GM19043 (cell line): ENCODE measurements around the gene AK2.
"Not testable (repeated sequence)": the region's sequence is repeated elsewhere in the genome, so short reads cannot be mapped to it uniquely, and the experiment has no call there.

Experiments used
- ATAC-seq: cut with Tn5 transposase; IDR thresholded peaks from one replicate; pipeline ENCODE4 v1.9.1; 2021; ENCODE audit warnings: low read depth; ENCODE audit not compliant: unreplicated experiment

AK2 gene

DNA sequence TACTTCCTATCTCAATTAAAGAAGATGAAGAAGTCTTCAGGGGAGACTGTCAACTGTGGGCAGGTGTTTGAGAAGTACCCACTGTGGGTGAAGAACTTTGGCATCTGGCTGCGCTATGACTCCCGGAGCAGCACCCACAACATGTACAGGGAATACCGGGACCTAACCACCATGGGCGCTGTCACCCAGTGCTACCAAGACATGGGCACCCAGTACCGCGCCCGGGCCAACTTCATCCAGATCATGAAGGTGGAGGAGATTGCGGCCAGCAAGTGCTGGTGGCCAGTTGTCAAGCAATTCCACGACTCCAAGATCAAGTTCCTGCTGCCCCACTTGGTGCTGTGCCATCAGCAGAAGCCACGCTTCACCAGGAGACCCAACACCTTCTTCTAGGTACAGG, 56.6 kb downstream of the AK2 start:
- ATAC-seq, result no peak

DNA sequence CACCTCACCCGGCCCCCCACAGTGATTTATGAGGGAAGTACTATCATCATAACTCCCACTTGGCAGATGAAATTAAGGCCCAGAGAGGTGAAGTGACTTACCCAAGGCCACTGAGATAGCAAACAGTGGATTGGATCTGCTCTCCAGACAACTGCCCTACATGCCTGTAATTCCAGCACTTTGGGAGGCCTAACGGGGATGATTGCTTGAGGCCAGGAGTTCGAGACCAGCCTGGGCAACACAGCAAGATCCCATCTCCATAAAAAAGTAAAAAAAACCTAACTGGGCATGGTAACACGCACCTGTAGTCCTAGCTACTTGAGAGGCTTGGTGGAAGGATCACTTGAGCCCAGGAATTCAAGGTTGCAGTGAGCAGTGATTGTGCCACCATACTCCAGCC, 57.8 kb downstream of the AK2 start:
- ATAC-seq, result no peak

DNA sequence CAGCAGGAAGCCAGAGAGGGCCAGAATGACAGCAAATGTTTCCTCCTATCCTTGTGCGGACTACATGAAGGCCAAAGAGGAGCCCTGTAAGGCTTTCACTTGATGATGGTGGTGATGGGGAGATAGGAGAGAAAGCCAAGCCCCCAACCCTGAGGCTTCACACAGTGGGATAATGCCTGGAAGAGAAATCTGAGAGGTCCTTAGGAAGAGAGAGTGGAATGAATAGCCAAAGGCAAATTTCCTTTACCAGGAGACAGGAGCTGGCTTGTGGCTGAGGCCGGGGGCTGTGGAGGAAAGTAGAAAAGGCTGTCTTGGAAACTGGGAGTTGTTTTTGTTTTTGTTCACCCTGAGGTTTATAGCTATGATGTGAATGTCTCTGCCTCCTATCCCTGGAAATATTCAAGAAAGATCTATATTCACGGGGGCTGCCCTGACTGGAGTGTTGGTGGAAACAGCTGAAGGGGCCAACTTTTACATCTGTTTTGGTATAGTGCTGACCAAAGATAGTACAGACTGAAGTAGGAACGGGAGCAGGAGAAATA, 59.1 kb downstream of the AK2 start:
- no peak for ATAC-seq

DNA sequence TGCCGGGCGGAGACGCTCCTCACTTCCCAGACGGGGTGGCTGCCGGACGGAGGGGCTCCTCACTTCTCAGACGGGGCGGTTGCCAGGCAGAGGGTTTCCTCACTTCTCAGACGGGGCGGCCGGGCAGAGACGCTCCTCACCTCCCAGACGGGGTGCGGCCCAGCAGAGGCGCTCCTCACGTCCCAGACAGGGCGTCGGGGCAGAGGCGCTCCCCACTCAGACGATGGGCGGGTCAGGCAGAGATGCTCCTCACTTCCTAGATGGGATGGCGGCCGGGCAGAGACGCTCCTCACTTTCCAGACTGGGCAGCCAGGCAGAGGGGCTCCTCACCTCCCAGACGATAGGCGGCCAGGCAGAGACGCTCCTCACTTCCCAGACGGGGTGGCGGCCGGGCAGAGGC, 61.6 kb downstream of the AK2 start:
- ATAC-seq, result not testable (repeated sequence)

DNA sequence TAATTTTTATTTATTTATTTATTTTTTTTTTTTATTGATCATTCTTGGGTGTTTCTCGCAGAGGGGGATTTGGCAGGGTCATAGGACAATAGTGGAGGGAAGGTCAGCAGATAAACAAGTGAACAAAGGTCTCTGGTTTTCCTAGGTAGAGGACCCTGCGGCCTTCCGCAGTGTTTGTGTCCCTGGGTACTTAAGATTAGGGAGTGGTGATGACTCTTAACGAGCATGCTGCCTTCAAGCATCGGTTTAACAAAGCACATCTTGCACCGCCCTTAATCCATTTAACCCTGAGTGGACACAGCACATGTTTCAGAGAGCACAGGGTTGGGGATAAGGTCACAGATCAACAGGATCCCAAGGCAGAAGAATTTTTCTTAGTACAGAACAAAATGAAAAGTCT, 63.2 kb downstream of the AK2 start:
- ATAC-seq, result not testable (repeated sequence)

DNA sequence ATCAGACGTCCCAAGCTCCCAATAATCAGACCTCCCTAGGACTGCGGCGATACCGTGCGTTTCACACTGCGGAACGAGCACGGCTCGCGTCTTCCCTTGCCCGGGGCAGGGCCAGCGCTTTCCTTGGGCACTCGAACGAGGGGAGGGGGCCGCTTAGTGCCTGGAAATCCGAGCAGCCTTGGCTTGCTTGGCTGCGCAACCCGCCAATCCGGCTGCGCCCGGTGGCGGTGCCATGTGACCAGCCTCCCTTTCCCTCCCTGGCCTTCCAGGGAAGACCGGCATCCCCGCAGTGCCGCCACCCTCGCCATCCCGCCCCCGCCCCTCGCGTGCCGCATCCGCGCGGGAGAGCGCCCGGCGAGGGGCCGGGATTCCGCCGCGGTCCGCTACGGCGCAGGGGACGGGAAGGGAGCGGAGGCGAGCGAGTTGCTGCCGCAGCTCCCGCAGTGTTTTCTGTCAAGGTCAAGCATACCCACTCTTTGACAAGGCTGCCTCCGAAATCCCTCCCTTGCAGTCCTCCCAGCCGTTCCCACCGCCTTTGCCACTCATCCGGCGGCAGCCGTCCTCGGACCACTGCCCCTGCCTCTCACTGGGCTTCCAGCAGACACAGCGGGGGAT, 63.8 kb downstream of the AK2 start:
- no peak for ATAC-seq

- ATAC-seq, result no peak
Measured at GRCh38 chr1:32971576-32971975, 65.1 kb downstream of the AK2 start.

GRCh38 chr1:32971156-32971555, 65.5 kb downstream of the AK2 start:
- no peak for ATAC-seq

GRCh38 chr1:32969566-32969965, 67.1 kb downstream of the AK2 start:
- ATAC-seq, result no peak

- ATAC-seq, result no peak
Measured at GRCh38 chr1:32967888-32968568, 68.7 kb downstream of the AK2 start.

GRCh38 chr1:32966900-32967299, 69.8 kb downstream of the AK2 start:
- no peak for ATAC-seq

DNA sequence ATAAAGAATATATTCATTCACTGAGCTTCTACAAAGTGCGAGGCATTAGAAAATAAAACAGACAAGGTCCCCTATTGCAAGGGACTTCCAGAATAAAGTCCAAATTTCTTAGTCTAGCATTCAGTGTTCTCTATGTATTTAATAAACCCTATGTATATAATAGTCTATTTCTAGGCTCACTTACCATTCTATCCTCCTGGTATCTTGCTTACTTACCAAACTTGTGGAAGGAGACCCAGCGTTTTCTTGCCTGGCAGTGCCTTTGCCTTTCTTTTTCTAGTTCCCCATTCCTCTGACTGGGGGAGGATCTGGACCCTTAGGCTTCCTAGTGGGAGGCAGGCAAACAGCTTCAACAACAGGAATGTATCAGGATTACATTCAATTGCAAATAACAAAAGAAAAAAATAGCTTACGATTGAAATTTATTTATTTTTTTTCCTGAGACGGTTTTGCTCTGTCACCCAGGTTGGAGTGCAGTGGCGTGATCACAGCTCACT, 71.4 kb downstream of the AK2 start:
- no peak for ATAC-seq

- peak; percentile 85 for ATAC-seq
Measured at GRCh38 chr1:32964461-32965250, 72.0 kb downstream of the AK2 start, which contains the start of gene RNF19B. RNF19B (minus strand) TSS chr1:32964809; CDS start chr1:32964685, 124 bp downstream.

DNA sequence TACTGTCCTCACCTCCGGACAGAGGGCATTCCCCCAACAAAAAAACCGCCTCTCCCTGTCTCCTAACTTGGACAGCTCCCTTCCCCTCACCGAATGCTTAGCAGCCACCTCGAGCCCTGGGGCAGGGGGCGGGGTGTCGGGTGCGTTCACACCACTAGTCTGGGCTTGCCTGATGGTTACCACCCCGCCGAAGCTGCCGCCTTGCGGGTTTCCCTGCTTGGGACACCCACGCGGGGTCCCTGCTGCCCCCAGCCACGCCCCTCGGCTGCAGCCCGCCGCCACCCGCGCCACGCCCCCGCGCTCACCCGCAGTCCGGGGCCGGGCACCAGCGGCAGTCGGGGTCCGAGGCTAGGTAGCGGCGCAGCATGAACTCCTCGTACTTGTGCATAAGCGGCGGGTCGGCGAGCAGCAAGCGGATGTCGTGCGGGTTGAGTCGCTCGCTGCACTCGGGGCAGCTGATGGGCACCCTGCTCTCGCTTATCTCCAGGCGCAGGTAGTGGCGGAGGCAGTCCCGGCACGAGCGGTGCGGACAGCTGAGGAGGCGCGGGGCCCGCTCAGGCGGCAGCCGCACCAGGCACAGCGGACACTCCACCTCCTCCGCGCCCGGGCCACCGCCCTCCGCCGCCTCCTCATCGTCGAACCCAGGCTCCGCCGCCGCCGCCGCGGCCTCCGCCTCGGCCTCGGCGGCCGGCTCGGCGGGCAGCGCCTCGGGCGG, 72.8 kb downstream of the AK2 start:
- ATAC-seq, result peak; percentile 6

- no peak for ATAC-seq
Measured at GRCh38 chr1:32962248-32962896, 74.3 kb downstream of the AK2 start.

- ATAC-seq, result no peak
Measured at GRCh38 chr1:32960819-32961355, 75.8 kb downstream of the AK2 start.

DNA sequence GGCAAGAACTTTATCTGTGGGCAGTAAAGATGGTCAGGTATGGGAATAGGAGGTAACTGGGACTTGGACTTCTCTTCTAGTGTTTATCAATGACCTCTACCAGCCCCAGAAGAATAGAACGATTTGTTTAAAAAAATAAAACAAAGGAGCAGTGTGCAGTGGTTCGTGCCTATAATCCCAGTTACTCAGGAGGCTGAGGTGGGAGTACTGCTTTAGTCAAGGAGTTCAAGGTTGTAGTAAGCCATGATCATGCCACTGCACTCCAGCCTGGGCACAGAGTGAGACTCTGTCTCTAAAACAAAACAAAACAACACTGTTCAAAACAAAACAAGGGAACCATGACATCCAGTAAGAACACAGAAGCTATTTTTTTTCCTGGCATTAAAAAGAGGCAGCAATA, 76.3 kb downstream of the AK2 start:
- no peak for ATAC-seq

DNA sequence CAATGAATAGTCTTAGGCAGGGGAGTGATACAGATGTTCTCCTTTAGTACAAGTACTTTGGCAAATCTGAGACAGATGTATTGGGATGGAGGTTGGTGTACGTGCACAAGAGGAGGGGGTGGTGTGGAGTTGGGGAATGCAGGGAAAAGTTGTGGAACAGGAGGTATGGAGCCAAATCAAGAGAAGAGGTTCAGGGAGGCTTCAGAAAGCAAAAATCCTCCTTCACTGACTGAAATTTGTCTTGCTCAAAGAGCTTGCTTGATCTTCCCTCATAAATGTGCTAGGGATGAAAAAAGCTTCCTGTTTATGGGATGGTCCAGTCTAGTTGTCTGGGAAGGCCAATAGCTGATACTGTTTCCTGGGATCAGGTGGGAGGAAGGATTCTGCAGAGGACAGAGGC, 77.9 kb downstream of the AK2 start:
- no peak for ATAC-seq
